WERI-Rb-1 (cell line): ENCODE results near the gene CCNC.

Source experiments
- DNase-seq: peaks from one replicate; pipeline ENCODE4 v3.0.0-alpha.2; 2020
- H3K27ac ChIP-seq: fragments of 250-450 bp; sonication (Bioruptor Pico); 2 replicates; pipeline ENCODE4 v1.5.1; 2020; ENCODE audit warnings: mild to moderate bottlenecking, moderate library complexity
- H3K27me3 ChIP-seq: fragments of 250-450 bp; sonication (Bioruptor Pico); 2 replicates; pipeline ENCODE4 v1.5.1; 2021; ENCODE audit warnings: mild to moderate bottlenecking, low read depth, moderate library complexity; ENCODE audit not compliant: insufficient read depth, severe bottlenecking
- H3K36me3 ChIP-seq: fragments of 250-450 bp; sonication (Bioruptor Pico); 2 replicates; pipeline ENCODE4 v1.5.1; 2020; ENCODE audit warnings: mild to moderate bottlenecking, moderate library complexity
- H3K4me3 ChIP-seq: 2 replicates; pipeline ENCODE4 v1.5.1; 2011; ENCODE audit warnings: low read depth, mild to moderate bottlenecking, control low read depth, low read length
- H3K9me3 ChIP-seq: fragments of 250-450 bp; sonication (Bioruptor Pico); 2 replicates; pipeline ENCODE4 v1.5.1; 2021; ENCODE audit warnings: mild to moderate bottlenecking, moderate library complexity; ENCODE audit not compliant: severe bottlenecking
- CTCF ChIP-seq: IDR thresholded peaks from 2 replicates; pipeline ENCODE4 v1.5.1; 2011; ENCODE audit warnings: low read depth, mild to moderate bottlenecking, control low read depth, inconsistent platforms, low read length

CCNC gene

GRCh38 chr6:99612551-99613408 lies 44.3 kb upstream of the CCNC start:
- no peaks in the 10 kb centered on the region for H3K36me3 ChIP-seq
- DNase-seq = peak; percentile 48
- H3K27me3 ChIP-seq = peaks cover 9% of the 10 kb centered on the region
- peak overlapping the region; percentile 52 for H3K27ac ChIP-seq
- no peak overlapping the region for H3K4me3 ChIP-seq
- TF ChIP-seq CTCF = no peak
- no peaks in the 10 kb centered on the region for H3K9me3 ChIP-seq

GRCh38 chr6:99611148-99611547 lies 42.7 kb upstream of the CCNC start:
- H3K36me3 ChIP-seq = no peaks in the 10 kb centered on the region
- H3K4me3 ChIP-seq = no peak overlapping the region
- peaks cover 25% of the 10 kb centered on the region for H3K27me3 ChIP-seq
- TF ChIP-seq CTCF = no peak
- no peaks in the 10 kb centered on the region for H3K9me3 ChIP-seq
- no peak for DNase-seq
- H3K27ac ChIP-seq = no peak overlapping the region

- Histone ChIP-seq H3K27me3 (peaks cover 34% of the 10 kb centered on the region), H3K9me3 (no peaks in the 10 kb centered on the region), H3K27ac (no peak overlapping the region), H3K4me3 (no peak overlapping the region), H3K36me3 (no peaks in the 10 kb centered on the region)
- TF ChIP-seq CTCF = no peak
- DNase-seq = no peak
Measured at GRCh38 chr6:99609905-99610489, 41.5 kb upstream of the CCNC start.

GRCh38 chr6:99608886-99609482 lies 40.5 kb upstream of the CCNC start:
- no peak for TF ChIP-seq CTCF
- Histone ChIP-seq H3K36me3 (no peaks in the 10 kb centered on the region), H3K27ac (no peak overlapping the region), H3K27me3 (peaks cover 45% of the 10 kb centered on the region), H3K9me3 (no peaks in the 10 kb centered on the region), H3K4me3 (no peak overlapping the region)
- no peak for DNase-seq

GRCh38 chr6:99608059-99608885 lies 39.8 kb upstream of the CCNC start:
- Histone ChIP-seq H3K4me3 (no peak overlapping the region), H3K27me3 (peaks cover 47% of the 10 kb centered on the region)

More at GRCh38 chr6:99608059-99608885, 39.8 kb upstream of the CCNC start:
- TF ChIP-seq CTCF = no peak
- Histone ChIP-seq H3K27ac (no peak overlapping the region), H3K9me3 (no peaks in the 10 kb centered on the region), H3K36me3 (no peaks in the 10 kb centered on the region)
- DNase-seq = no peak
